ACC112 (cell line): ENCODE measurements around the gene SKI.
"Not testable (repeated sequence)": the region's sequence is repeated elsewhere in the genome, so short reads cannot be mapped to it uniquely, and the experiment has no call there.

Experiments
- H2AFZ ChIP-seq: fragments of 200-600 bp; sonication (generic); one replicate; pipeline ENCODE4 v1.6.0; 2017; ENCODE audit warnings: antibody characterized with exemption, low read length; ENCODE audit not compliant: unreplicated experiment
- H3K27ac ChIP-seq: fragments of 200-600 bp; sonication (generic); 2 replicates; pipeline ENCODE4 v1.5.1; 2014; ENCODE audit warnings: low read depth, mild to moderate bottlenecking, antibody characterized with exemption, low read length, moderate library complexity
- H3K27me3 ChIP-seq: fragments of 200-600 bp; sonication (generic); 2 replicates; pipeline ENCODE4 v1.6.1; 2014; ENCODE audit warnings: mild to moderate bottlenecking, antibody characterized with exemption, low read length, moderate library complexity, mixed read lengths; ENCODE audit not compliant: insufficient read depth
- H3K36me3 ChIP-seq: fragments of 200-600 bp; sonication (generic); 2 replicates; pipeline ENCODE4 v1.6.1; 2016; ENCODE audit warnings: mild to moderate bottlenecking, antibody characterized with exemption, low read length, moderate library complexity, mixed read lengths; ENCODE audit not compliant: insufficient read depth
- H3K4me1 ChIP-seq: fragments of 200-600 bp; sonication (generic); one replicate; pipeline ENCODE4 v1.6.1; 2016; ENCODE audit warnings: low read length, mixed read lengths; ENCODE audit not compliant: insufficient read depth, unreplicated experiment, control insufficient read depth
- H3K4me3 ChIP-seq: fragments of 200-600 bp; sonication (generic); 2 replicates; pipeline ENCODE4 v1.5.1; 2014; ENCODE audit warnings: mild to moderate bottlenecking, low read depth, low read length
- H3K79me2 ChIP-seq: fragments of 200-600 bp; sonication (generic); one replicate; pipeline ENCODE4 v1.6.0; 2016; ENCODE audit warnings: low read length; ENCODE audit not compliant: control insufficient read depth, unreplicated experiment, insufficient read depth

SKI gene

GRCh38 chr1:2257245-2257627, 29.1 kb downstream of the SKI start:
- peaks cover 30% of the 10 kb centered on the region; the same call in 1 of the 2 replicates for H3K36me3 ChIP-seq
- H3K27me3 ChIP-seq, result no peaks in the 10 kb centered on the region
- peak overlapping the region; percentile 92 for H3K27ac ChIP-seq
- no peak overlapping the region for H2AFZ ChIP-seq
- 0 out of 2 replicates have a peak overlapping the region, but pooled peaks have one; percentile 21 for H3K4me3 ChIP-seq
- H3K4me1 ChIP-seq, result peaks cover 19% of the 10 kb centered on the region
- H3K79me2 ChIP-seq, result peaks cover 95% of the 10 kb centered on the region

DNA sequence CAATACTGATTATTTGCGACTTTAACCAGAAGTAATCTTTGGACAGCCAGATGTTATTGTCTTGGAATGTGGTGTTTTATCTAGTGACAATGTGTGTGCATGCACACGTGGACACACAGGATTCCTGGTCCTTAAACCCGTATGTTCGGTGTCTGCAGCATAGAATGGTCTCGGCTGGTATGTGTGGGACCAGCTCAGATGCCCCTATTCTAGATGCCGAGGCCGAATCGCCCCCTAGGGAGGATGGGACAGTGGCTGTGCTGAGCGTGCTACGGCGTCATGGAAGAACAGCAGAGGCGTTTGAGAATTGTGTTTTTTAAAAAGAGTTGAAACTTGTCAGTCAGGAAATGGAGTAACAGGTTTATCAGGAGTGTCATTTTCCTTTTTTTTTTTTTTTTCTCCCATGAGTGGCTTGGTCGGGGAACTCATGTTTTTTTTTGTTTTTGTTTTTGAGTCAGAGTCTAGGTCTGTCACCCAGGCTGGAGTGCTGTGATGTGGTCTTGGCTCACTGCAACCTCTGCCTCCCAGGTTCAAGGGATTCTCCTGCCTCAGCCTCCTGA, 30.1 kb downstream of the SKI start:
- Histone ChIP-seq H3K36me3 (peaks cover 26% of the 10 kb centered on the region; the same call in 1 of the 2 replicates), H3K27me3 (no peaks in the 10 kb centered on the region), H3K4me3 (no peak overlapping the region), H3K27ac (no peak overlapping the region), H2AFZ (no peak overlapping the region), H3K4me1 (peaks cover 19% of the 10 kb centered on the region), H3K79me2 (peaks cover 95% of the 10 kb centered on the region)

DNA sequence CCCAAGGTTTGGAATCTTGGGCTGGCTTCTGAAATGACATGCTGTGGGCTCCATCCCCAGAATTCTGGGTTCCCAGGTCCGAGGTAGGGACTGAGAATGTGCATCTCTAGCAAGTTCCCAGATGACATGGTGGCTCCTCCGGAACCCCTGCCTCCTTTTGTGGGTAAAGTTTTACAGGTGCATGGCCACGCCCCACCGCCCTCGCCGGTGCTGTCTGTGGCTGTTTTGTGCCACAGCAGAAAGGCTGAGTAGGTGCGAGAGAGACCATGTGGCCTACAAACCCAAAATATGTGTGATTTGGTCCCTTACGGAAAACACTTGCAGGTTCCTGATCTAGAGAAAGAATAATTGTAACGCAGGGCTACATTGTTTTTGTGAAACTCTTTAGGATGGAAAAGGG, 30.9 kb downstream of the SKI start:
- Histone ChIP-seq H3K27me3 (no peaks in the 10 kb centered on the region), H3K79me2 (peaks cover 95% of the 10 kb centered on the region), H3K27ac (no peak overlapping the region), H3K4me3 (no peak overlapping the region), H3K36me3 (peaks cover 19% of the 10 kb centered on the region; the same call in 1 of the 2 replicates), H3K4me1 (peaks cover 19% of the 10 kb centered on the region), H2AFZ (no peak overlapping the region)

DNA sequence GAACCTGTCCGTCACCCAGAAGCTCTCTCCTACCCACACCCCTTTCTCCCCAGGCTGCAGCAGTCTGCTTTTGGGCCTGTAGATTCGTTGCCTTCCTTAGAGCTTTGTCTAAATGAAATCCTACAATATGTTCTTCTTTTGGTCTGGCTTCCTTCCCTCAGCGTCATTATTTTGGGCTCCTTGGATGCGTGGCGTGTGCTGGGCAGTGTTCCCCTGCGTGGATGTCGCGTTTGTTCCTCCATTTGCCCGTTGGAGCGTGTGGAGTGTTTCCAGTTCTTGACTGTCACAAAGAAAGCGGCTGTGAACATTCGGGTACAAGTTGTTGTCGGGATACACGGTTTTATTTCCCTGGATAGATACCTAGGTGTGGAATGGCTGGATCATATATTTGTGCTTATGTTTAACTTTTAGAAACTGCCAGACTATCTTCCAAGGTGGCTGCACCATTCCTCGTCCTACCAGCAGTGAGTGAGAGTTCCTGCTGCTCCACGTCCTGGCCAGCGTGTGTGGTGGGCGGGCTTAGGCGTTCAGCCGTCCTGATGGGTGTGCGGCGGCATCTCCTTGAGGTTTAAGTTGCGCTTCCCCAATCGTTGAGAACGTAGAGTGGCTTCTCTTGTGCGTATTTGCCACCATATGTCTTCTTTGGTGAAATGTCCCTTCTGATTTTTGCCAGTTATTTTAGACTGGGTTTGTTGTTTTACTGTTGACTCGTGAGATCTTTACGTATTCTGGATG, 31.7 kb downstream of the SKI start:
- Histone ChIP-seq H3K27ac (no peak overlapping the region), H3K4me1 (peaks cover 16% of the 10 kb centered on the region), H2AFZ (no peak overlapping the region), H3K4me3 (no peak overlapping the region), H3K27me3 (no peaks in the 10 kb centered on the region), H3K79me2 (peaks cover 93% of the 10 kb centered on the region), H3K36me3 (peaks cover 11% of the 10 kb centered on the region; the same call in 1 of the 2 replicates)

DNA sequence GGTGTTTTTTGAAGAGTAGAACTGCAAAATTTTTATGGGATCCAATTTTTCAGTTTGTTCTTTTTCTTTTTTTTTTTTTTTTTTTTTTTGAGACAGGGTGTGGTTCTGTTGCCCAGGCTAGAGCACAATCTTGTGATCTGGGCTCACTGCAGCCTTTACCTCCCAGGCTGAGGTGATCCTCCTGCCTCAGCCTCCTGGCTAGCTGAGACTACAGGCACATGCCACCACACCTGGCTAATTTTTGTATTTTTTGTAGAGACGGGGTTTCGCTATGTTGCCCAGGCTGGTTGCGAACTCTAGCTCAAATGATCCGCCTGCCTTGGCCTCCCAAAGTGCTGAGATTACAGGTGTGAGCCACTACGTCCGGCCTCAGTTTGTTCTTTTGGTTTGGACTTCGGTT, 32.4 kb downstream of the SKI start:
- not testable (repeated sequence) for H3K36me3 ChIP-seq, H3K27me3 ChIP-seq, H2AFZ ChIP-seq, H3K27ac ChIP-seq, H3K4me3 ChIP-seq
- peaks cover 93% of the 10 kb centered on the region for H3K79me2 ChIP-seq
- H3K4me1 ChIP-seq, result peaks cover 18% of the 10 kb centered on the region

DNA sequence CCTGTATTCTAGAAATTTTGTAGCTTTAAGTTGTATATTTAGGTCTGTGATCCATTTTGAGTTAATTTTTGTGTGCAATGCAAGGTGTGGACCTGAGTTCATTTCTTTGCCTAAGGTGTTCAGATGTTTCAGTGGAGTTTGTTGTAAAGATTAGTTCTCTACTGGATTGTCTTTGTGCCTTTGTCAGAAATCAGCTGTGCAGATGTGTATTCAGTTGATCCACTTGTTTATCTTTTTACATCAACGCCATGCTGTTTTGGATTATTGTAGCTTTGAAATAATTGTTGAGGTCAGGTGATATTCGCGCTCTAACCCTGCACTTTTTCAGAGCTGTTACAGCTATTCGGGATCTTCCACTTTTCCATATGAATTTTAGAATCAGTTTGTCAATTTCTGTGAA, 32.8 kb downstream of the SKI start:
- 0 out of 2 replicates have a peak, but pooled peaks cover 5% of the 10 kb centered on the region for H3K36me3 ChIP-seq

DNA sequence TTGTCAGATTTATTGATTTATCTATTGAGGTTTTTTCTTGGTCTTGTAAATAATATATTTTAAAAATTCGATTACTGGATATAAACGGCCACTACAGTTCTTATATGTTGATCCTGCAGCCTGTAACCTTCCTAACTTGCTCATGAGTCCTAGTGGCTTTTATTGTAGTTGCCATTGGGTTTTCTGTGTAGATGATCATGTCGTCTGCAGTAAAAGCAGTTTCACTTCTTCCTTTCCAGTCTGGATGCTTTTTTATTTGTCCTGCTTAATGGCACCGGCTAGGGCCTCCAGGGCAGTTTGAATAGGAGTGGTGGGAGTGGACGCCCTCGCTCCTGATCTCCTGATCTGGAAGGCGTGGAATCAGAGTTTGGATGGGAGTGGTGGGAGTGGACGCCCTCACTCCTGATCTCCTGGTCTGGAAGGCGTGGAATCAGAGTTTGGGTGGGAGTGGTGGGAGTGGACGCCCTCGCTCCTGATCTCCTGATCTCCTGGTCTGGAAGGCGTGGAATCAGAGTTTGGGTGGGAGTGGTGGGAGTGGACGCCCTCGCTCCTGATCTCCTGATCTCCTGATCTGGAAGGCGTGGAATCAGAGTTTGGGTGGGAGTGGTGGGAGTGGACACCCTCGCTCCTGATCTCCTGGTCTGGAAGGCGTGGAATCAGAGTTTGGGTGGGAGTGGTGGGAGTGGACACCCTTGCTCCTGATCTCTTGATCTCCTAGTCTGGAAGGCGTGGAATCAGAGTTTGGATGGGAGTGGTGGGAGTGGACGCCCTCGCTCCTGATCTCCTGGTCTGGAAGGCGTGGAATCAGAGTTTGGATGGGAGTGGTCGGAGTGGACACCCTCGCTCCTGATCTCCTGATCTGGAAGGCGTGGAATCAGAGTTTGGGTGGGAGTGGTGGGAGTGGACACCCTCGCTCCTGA, 33.6 kb downstream of the SKI start:
- not testable (repeated sequence) for H3K27ac ChIP-seq, H3K27me3 ChIP-seq, H3K4me3 ChIP-seq, H2AFZ ChIP-seq, H3K36me3 ChIP-seq
- H3K79me2 ChIP-seq, result peaks cover 97% of the 10 kb centered on the region
- H3K4me1 ChIP-seq, result peaks cover 12% of the 10 kb centered on the region

More for the DNA sequence above, 32.8 kb downstream of the SKI start:
- Histone ChIP-seq H3K4me3 (no peak overlapping the region), H3K27ac (no peak overlapping the region), H3K27me3 (no peaks in the 10 kb centered on the region), H3K79me2 (peaks cover 97% of the 10 kb centered on the region), H2AFZ (no peak overlapping the region), H3K4me1 (peaks cover 19% of the 10 kb centered on the region)

DNA sequence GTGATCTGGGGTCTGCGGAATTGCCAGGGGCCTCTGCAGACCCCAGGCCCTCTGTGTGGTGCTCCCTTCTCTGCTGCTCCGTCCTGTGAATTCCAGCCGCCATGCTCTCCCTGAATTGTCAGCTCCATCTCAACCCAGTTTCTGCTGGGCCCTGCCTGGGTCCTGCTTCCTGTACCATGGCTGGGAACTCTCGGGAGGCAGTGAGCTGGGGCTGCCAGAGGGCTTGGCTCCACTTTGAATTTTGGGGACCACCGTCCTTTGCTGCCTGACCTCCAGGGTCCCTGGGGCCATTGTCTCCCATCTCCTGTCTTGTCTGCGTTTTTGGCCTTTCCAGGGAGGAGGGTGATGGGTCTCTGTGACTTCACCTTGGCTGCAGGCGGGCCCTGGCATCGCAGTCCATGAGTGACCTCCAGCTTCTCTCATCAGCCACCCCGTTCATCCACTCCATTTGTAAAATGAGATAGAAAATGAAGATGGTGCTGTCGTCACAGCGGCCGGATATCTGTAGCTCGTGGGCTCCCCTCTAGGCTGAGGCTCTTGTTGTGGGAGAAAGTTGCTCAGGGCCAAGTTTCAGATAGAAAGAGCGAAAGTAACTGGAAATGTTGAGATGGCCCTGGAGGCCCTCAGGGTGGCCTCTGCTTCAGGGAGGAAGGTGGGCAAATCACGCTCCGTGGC, 38.3 kb downstream of the SKI start:
- no peaks in the 10 kb centered on the region for H3K27me3 ChIP-seq
- peaks cover 30% of the 10 kb centered on the region for H3K4me1 ChIP-seq
- no peak overlapping the region for H2AFZ ChIP-seq
- peaks cover 97% of the 10 kb centered on the region for H3K79me2 ChIP-seq
- no peak overlapping the region for H3K4me3 ChIP-seq
- no peaks in the 10 kb centered on the region for H3K36me3 ChIP-seq
- H3K27ac ChIP-seq, result no peak overlapping the region

DNA sequence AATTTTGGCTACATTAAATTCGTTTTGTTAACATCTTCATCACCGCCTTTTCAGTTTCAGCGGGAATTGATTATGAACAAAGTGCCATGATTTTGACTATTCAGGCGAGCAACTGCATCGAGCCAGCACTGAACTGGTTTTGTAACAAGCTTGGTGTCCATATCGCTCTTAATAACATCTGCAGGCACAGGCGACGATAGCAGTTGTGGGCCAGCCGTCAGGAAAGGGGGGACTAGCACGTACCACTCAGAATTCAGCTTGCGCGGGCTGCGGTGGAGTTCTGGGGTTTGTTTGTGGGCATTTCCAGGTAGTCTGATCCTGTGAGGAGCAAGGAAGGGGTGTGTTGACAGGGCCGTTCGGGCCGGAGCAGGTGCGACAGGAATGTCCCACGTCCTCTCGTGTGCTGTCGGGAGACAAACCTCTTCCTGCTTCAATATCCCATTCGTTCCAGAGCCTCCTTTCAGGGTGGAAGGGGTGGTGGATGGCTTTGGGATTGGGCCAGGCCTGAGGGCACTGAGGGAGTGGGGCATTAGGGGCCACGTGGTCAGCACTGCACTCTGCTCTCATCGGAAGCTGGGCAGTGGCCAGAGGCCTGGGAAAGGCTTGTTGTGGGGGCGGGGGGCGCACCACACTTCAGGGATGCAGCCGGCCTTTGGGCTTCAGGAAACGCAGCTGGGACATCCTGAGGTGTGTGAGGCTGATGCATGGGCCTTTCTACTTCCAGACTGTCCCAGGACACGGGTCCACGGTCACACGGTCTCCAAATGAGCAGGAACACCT, 39.1 kb downstream of the SKI start:
- no peak overlapping the region for H3K4me3 ChIP-seq
- H3K27me3 ChIP-seq, result no peaks in the 10 kb centered on the region
- peaks cover 34% of the 10 kb centered on the region for H3K4me1 ChIP-seq
- H2AFZ ChIP-seq, result no peak overlapping the region
- H3K79me2 ChIP-seq, result peaks cover 97% of the 10 kb centered on the region
- H3K27ac ChIP-seq, result no peak overlapping the region
- no peaks in the 10 kb centered on the region for H3K36me3 ChIP-seq

GRCh38 chr1:2267862-2268261, 39.7 kb downstream of the SKI start:
- Histone ChIP-seq H2AFZ (no peak overlapping the region), H3K27ac (no peak overlapping the region), H3K4me1 (peaks cover 36% of the 10 kb centered on the region), H3K79me2 (peaks cover 97% of the 10 kb centered on the region), H3K36me3 (no peaks in the 10 kb centered on the region), H3K4me3 (no peak overlapping the region), H3K27me3 (no peaks in the 10 kb centered on the region)
